HEK293 (cell line): ENCODE results near the gene ZFP3.

Experiments used
- CTCF ChIP-seq: fragments of 450-650 bp; formaldehyde crosslinking; IDR thresholded peaks from 2 replicates; pipeline ENCODE4 v1.5.1; 2016; ENCODE audit warnings: missing biosample characterization, missing genetic modification characterization
- GLIS1 ChIP-seq: fragments of 450-650 bp; formaldehyde crosslinking; IDR thresholded peaks from 2 replicates; pipeline ENCODE4 v1.5.1; 2016; ENCODE audit warnings: missing biosample characterization, missing genetic modification characterization
- HOXD13 ChIP-seq: sonication (generic); formaldehyde crosslinking; IDR thresholded peaks from 2 replicates; pipeline ENCODE4 v1.8.0; 2022; ENCODE audit warnings: missing genetic modification reagents, borderline replicate concordance
- MZF1 ChIP-seq: fragments of 450-650 bp; formaldehyde crosslinking; IDR thresholded peaks from 2 replicates; pipeline ENCODE4 v1.5.1; 2017; ENCODE audit warnings: missing biosample characterization, missing genetic modification characterization, borderline replicate concordance
- PBX3 ChIP-seq: sonication (generic); formaldehyde crosslinking; IDR thresholded peaks from 2 replicates; pipeline ENCODE4 v1.8.1; 2022; ENCODE audit warnings: mild to moderate bottlenecking, moderate library complexity, missing genetic modification reagents
- ZFP3 ChIP-seq: fragments of 450-650 bp; formaldehyde crosslinking; IDR thresholded peaks from 2 replicates; pipeline ENCODE4 v1.5.1; 2016; ENCODE audit warnings: low read depth, missing biosample characterization, missing genetic modification characterization
- ZIC2 ChIP-seq: fragments of 450-650 bp; formaldehyde crosslinking; IDR thresholded peaks from 2 replicates; pipeline ENCODE4 v1.5.1; 2016; ENCODE audit warnings: missing biosample characterization, missing genetic modification characterization
- ZNF274 ChIP-seq, 2 experiments: fragments of 200-500 bp in 1 of 2; fragments of 450-650 bp in 1 of 2; sonication (Bioruptor generic) in 1 of 2; formaldehyde crosslinking in 1 of 2; IDR thresholded peaks; 2 replicates each; pipeline versions ENCODE4 v1.5.1 to v1.6.1; 2014 to 2016; ENCODE audit warnings: borderline replicate concordance in 1 of 2, inconsistent platforms in 1 of 2, low read length in 1 of 2, missing biosample characterization in 1 of 2, missing genetic modification characterization in 1 of 2
- ZNF426 ChIP-seq: fragments of 450-650 bp; formaldehyde crosslinking; IDR thresholded peaks from 2 replicates; pipeline ENCODE4 v1.5.1; 2017; ENCODE audit warnings: missing biosample characterization, missing genetic modification characterization, mild to moderate bottlenecking, inconsistent platforms, moderate library complexity
- ZNF433 ChIP-seq: fragments of 450-650 bp; formaldehyde crosslinking; IDR thresholded peaks from 2 replicates; pipeline ENCODE4 v1.5.1; 2016; ENCODE audit warnings: missing biosample characterization, missing genetic modification characterization, low read depth
- ZNF580 ChIP-seq: fragments of 450-650 bp; formaldehyde crosslinking; IDR thresholded peaks from 2 replicates; pipeline ENCODE4 v1.5.1; 2016; ENCODE audit warnings: missing biosample characterization, missing genetic modification characterization

- no peak for TF ChIP-seq ZNF433
- no peak for TF ChIP-seq ZNF426 (tag by site-specific recombination)
- no peak for TF ChIP-seq CTCF (tag by site-specific recombination)
- no peak for TF ChIP-seq PBX3
- TF ChIP-seq ZNF274 (IDR thresholded peaks at IDR 0.05; ENCODE audit: low read length) = no peak
- TF ChIP-seq ZNF274 (tag by site-specific recombination; IDR thresholded peaks at IDR 0.05; ENCODE audit: borderline replicate concordance) = no peak
- no peak for TF ChIP-seq MZF1 (tag by site-specific recombination)
- TF ChIP-seq GLIS1 (tag by site-specific recombination) = no peak
- no peak for TF ChIP-seq ZIC2
- TF ChIP-seq HOXD13 (CRISPR knock-in tag) = no peak
- TF ChIP-seq ZFP3 (tag by site-specific recombination) = no peak
- TF ChIP-seq ZNF580 = no peak
Observed at GRCh38 chr17:5138616-5139457, 60.6 kb downstream of the ZFP3 start.
